PC-3 (cell line): ENCODE measurements around the gene CSTF2.

Experiments
- CTCF ChIP-seq: fragments of 300-600 bp; sonication (generic); conservative IDR thresholded peaks from 2 replicates; pipeline ENCODE4 v1.5.1; 2017; ENCODE audit warnings: antibody characterized with exemption, low read depth, mild to moderate bottlenecking, low read length
- EZH2 ChIP-seq: fragments of 300-600 bp; sonication (generic); IDR thresholded peaks from one replicate; pipeline ENCODE4 v1.6.1; 2017; ENCODE audit warnings: antibody characterized with exemption, mild to moderate bottlenecking, low read length; ENCODE audit not compliant: unreplicated experiment
- EZH2phosphoT487 ChIP-seq: fragments of 300-600 bp; sonication (generic); IDR thresholded peaks from 2 replicates; pipeline ENCODE4 v1.6.1; 2018; ENCODE audit warnings: mild to moderate bottlenecking, antibody characterized with exemption, low read length, borderline replicate concordance

- no peak for TF ChIP-seq CTCF
- no peak for TF ChIP-seq EZH2
- no peak for TF ChIP-seq EZH2phosphoT487
These were observed 32.6 kb downstream of the CSTF2 start for GRCh38 chrX:100852810-100853209.
